Stimulated activated CD4-positive, alpha-beta T cell treated with anti-CD3 and anti-CD28 coated beads, TNF-alpha, amount 100 ng/mL, for 24 hours (primary cell): ENCODE results near the gene PIM2.
"Not testable (repeated sequence)": the region's sequence is repeated elsewhere in the genome, so short reads cannot be mapped to it uniquely, and the experiment has no call there.

Source experiments
- DNase-seq, 3 experiments: peaks; one replicate each; pipeline ENCODE4 v3.0.0-alpha.2; 2020; ENCODE audit warnings: low read depth in 3 of 3

Gene PIM2

GRCh38 chrX:48908600-48908999 is 10.2 kb downstream of the PIM2 start:
- no peak for DNase-seq

- DNase-seq: no peak
Measured at GRCh38 chrX:48905090-48905790, 13.6 kb downstream of the PIM2 start.

- DNase-seq: no peak
Measured at GRCh38 chrX:48904626-48905025, 14.2 kb downstream of the PIM2 start.

GRCh38 chrX:48904180-48904579 is 14.6 kb downstream of the PIM2 start:
- DNase-seq: no peak

- DNase-seq: no peak
Measured at GRCh38 chrX:48903290-48903689, 15.5 kb downstream of the PIM2 start.

- no peak for DNase-seq
Measured at GRCh38 chrX:48902776-48903175, 16.0 kb downstream of the PIM2 start.

- no peak for DNase-seq
Measured at GRCh38 chrX:48902135-48902534, 16.7 kb downstream of the PIM2 start.

- DNase-seq: no peak
Measured at GRCh38 chrX:48901069-48901468, 17.8 kb downstream of the PIM2 start.

GRCh38 chrX:48899078-48899410 is 19.8 kb downstream of the PIM2 start:
- DNase-seq: no peak

- peak; percentile 72 to 84 (median 76) for DNase-seq
Measured at GRCh38 chrX:48897625-48898306, 21.1 kb downstream of the PIM2 start, which contains the start of the genes PQBP1 and TIMM17B. TSS of gene PQBP1 (plus strand) at chrX:48897930. CDS start at chrX:48898510, 580 bp downstream. TSS of gene TIMM17B (minus strand) at chrX:48897768. CDS start at chrX:48897749, 19 bp downstream.

GRCh38 chrX:48897157-48897624 is 21.6 kb downstream of the PIM2 start:
- DNase-seq: peak in 2 of 3 experiments; percentile 54 to 61

GRCh38 chrX:48896611-48897011 is 22.2 kb downstream of the PIM2 start:
- no peak for DNase-seq

GRCh38 chrX:48894891-48895290 is 23.9 kb downstream of the PIM2 start:
- no peak for DNase-seq

- DNase-seq: no peak
Measured at GRCh38 chrX:48893556-48894348, 25.1 kb downstream of the PIM2 start.

GRCh38 chrX:48892896-48893295 is 25.9 kb downstream of the PIM2 start:
- DNase-seq: no peak

- DNase-seq: peak; percentile 40 to 75 (median 49)
Measured at GRCh38 chrX:48891402-48892288, 27.2 kb downstream of the PIM2 start.

- peak in 1 of 3 experiments; percentile 13 for DNase-seq
Measured at GRCh38 chrX:48890934-48891401, 27.9 kb downstream of the PIM2 start.

GRCh38 chrX:48890296-48890925 is 28.4 kb downstream of the PIM2 start:
- DNase-seq: peak in 1 of 3 experiments; percentile 16

GRCh38 chrX:48886586-48886985 is 32.2 kb downstream of the PIM2 start:
- not testable (repeated sequence) for DNase-seq

GRCh38 chrX:48883729-48884128 is 35.1 kb downstream of the PIM2 start:
- DNase-seq: no peak

- not testable (repeated sequence) for DNase-seq
Measured at GRCh38 chrX:48876944-48877343, 41.9 kb downstream of the PIM2 start.
